Body of pancreas (tissue), 4 donors: ENCODE results near the gene CCDC86. TPM values are rescaled to one million over a fixed set of nuclear protein-coding genes. Genes with fewer than 3 reads are reported as not detected.

ENCODE experiments used
- ATAC-seq: fragments of 150-250 bp; one replicate; pipeline ENCODE4 v1.9.1; 2016
- DNase-seq, 4 donors: peaks; one replicate each; pipeline ENCODE4 v3.0.0-alpha.2; 2019
- H3K27ac ChIP-seq, 4 donors: fragments of 200-600 bp; sonication (generic); 1 replicate in 3 of 4; 2 replicates in 1 of 4; pipeline versions ENCODE4 v1.5.1 to v1.6.1; 2016 to 2019; ENCODE audit warnings: mild to moderate bottlenecking in 1 of 4, mixed read lengths in 1 of 4, moderate library complexity in 1 of 4
- H3K27me3 ChIP-seq, 2 donors: fragments of 200-600 bp; sonication (generic); one replicate each; pipeline ENCODE4 v1.6.0; 2016; ENCODE audit warnings: mild to moderate bottlenecking in 1 of 2
- H3K36me3 ChIP-seq, 2 donors: fragments of 200-600 bp; sonication (generic); replicated peaks in 1 of 2; 2 replicates each; pipeline ENCODE4 v1.5.1; 2016; ENCODE audit warnings: low read depth in 2 of 2; ENCODE audit not compliant: insufficient read depth in 1 of 2
- H3K4me1 ChIP-seq: fragments of 200-600 bp; sonication (generic); one replicate; pipeline ENCODE4 v1.6.0; 2016
- H3K4me3 ChIP-seq, 2 donors: fragments of 200-600 bp; sonication (generic); 1 replicate in 1 of 2; 2 replicates in 1 of 2; pipeline ENCODE4 v1.5.1; 2016 to 2019
- H3K9me3 ChIP-seq, 3 donors: fragments of 200-600 bp; sonication (generic); 1 replicate in 2 of 3; 2 replicates in 1 of 3; pipeline ENCODE4 v1.5.1; 2016
- CTCF ChIP-seq, 7 experiments: fragments of 450-650 bp in 4 of 7; fragments of 200-600 bp in 3 of 7; sonication (generic) in 3 of 7; IDR thresholded peaks; one replicate each; pipeline ENCODE4 v1.5.1; 2016 to 2019; ENCODE audit warnings: antibody characterized with exemption in 7 of 7
- POLR2A ChIP-seq, 3 donors: fragments of 450-650 bp; IDR thresholded peaks; one replicate each; pipeline ENCODE4 v1.6.1; 2016; ENCODE audit warnings: antibody characterized with exemption in 3 of 3, mild to moderate bottlenecking in 2 of 3
- WGBS, 2 donors: methylation state at CpG; one replicate each; pipeline ENCODE4 v1.1.5; 2017; 5-methylcytosine and 5-hydroxymethylcytosine counted together
- intact Hi-C: fragments of 100-400 bp; cut with DNase I; formaldehyde crosslinking; loops from one replicate; pipeline ENCODE4 v1.15.1; 2023
- total RNA-seq, 2 donors: library from RNA; depleted of rRNA; stranded (reverse); fragments of >200 nt; gene quantifications; one replicate each; pipeline ENCODE4 v1.1.0, GENCODE V29; 2016

Gene CCDC86
- total RNA-seq, 2 donors from 2014 or later: 14.8 to 26.4 TPM

DNA sequence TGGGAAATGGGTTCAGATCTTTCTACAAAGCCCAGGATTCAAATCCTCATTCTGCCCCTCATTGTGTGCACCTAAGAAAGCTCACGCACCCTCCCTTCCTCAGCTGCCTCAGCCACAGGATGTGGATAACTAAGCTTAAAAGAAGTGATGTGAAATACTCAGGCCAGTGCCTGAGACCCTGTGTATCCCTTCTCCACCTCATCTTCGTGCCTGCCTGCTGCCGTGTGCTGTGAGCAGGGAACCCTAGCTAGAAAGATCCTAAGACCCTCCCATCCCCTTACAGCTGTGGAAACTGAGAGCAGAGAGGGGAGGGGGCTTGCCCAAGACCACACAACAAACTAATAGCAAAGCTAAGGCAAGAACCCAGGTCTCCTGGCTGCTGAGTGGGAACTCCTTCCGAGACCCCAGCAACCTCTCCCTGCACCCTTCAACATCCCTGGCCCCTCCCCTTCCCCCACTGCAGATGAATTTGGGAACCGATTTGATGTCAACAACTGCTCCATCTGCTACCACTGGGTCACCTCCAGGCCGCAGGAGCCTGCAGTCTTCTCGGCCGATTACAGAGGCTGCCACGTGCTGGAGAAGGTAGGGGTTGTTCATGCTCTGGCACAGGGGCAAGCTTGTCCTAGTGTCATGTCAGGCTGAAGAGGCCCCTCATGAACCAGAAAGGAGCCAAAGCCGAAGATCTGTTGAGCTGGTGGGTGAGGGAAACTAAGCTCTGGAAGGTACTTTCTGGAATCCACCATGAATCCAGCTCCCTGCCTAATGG lies 27.0 kb downstream of the CCDC86 start:
- intact Hi-C loops: no loop called here
- Histone ChIP-seq H3K36me3 (no peaks in the 10 kb centered on the region), H3K4me3 (no peak overlapping the region), H3K4me1 (no peaks in the 10 kb centered on the region), H3K27me3 (no peaks in the 10 kb centered on the region), H3K9me3 (no peaks in the 10 kb centered on the region), H3K27ac (no peak overlapping the region)
- ATAC-seq (no peak), DNase-seq (no peak)
- WGBS, 2 donors: 65 to 72% methylated on average over 5 to 10 of the region's 10 CpGs
- TF ChIP-seq CTCF (IDR thresholded peaks at IDR 0.05) (no peak), POLR2A (IDR thresholded peaks at IDR 0.05) (no peak)

DNA sequence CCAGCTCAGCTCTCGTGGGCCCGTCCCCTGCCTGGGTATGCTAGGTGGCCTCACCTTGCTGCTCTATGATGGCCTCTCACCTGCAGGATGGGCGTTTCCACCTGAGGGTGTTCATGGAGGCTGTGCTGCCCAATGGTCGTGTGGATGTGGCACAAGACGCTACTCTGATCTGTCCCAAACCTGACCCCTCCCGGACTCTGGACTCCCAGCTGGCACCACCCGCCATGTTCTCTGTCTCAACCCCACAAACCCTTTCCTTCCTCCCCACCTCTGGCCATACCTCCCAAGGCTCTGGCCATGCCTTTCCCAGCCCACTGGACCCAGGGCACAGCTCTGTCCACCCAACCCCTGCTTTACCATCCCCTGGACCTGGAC lies 27.5 kb downstream of the CCDC86 start:
- TF ChIP-seq CTCF (IDR thresholded peaks at IDR 0.05) (no peak), POLR2A (IDR thresholded peaks at IDR 0.05) (no peak)
- Histone ChIP-seq H3K9me3 (no peaks in the 10 kb centered on the region), H3K4me3 (no peak overlapping the region), H3K4me1 (no peaks in the 10 kb centered on the region), H3K27me3 (no peaks in the 10 kb centered on the region), H3K27ac (no peak overlapping the region), H3K36me3 (no peaks in the 10 kb centered on the region)
- intact Hi-C loops: no loop called here
- DNase-seq (no peak), ATAC-seq (no peak)
- 81 to 88% methylated on average over 7 of the region's 7 CpGs for WGBS, 2 donors

DNA sequence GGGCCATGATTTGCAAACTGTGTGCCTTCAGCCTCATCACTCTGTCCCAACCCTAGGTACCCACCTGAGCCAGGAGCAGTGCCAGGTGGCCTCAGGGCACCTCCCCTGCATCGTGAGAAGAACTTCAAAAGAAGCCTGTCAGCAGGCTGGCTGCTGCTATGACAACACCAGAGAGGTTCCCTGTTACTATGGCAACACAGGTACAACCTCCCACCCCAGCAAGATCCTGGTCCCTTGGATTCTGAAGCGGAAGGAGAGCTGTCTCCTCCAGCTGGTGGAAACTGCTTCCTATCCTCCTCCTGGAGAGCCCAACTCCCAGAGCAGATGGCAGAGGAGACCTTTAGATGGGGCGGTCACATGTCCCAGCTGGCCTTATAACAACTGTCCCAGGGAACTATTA lies 28.4 kb downstream of the CCDC86 start:
- Histone ChIP-seq H3K4me3 (no peak overlapping the region), H3K9me3 (no peaks in the 10 kb centered on the region), H3K27me3 (no peaks in the 10 kb centered on the region), H3K36me3 (no peaks in the 10 kb centered on the region), H3K27ac (no peak overlapping the region), H3K4me1 (no peaks in the 10 kb centered on the region)
- ATAC-seq (no peak), DNase-seq (peak in 2 of 4 donors; percentile 34 to 37)
- TF ChIP-seq CTCF (IDR thresholded peaks at IDR 0.05): no peak
- no peak for TF ChIP-seq POLR2A (IDR thresholded peaks at IDR 0.05)
- intact Hi-C loops: no loop called here
- WGBS, 2 donors: 59 to 71% methylated on average over 3 of the region's 3 CpGs

GRCh38 chr11:60870733-60871377 lies 28.9 kb downstream of the CCDC86 start:
- ATAC-seq (no peak), DNase-seq (no peak)
- peak overlapping the region in 1 of 4 donors; percentile 2 for H3K27ac ChIP-seq
- no peaks in the 10 kb centered on the region for H3K9me3 ChIP-seq
- WGBS, 2 donors: 72 to 78% methylated on average over 8 to 13 of the region's 13 CpGs
- H3K4me1 ChIP-seq: no peaks in the 10 kb centered on the region
- H3K27me3 ChIP-seq: no peaks in the 10 kb centered on the region
- TF ChIP-seq CTCF (IDR thresholded peaks at IDR 0.05): no peak
- TF ChIP-seq POLR2A (IDR thresholded peaks at IDR 0.05): no peak
- intact Hi-C loops: no loop called here
- H3K4me3 ChIP-seq: no peak overlapping the region
- H3K36me3 ChIP-seq: no peaks in the 10 kb centered on the region
